Posterior vena cava (tissue), 2 donors: ENCODE results near the gene NLRC5. TPM values are rescaled to one million over a fixed set of nuclear protein-coding genes. Genes with fewer than 3 reads are reported as not detected.
"Not testable (repeated sequence)": the region's sequence is repeated elsewhere in the genome, so short reads cannot be mapped to it uniquely, and the experiment has no call there.

Experiments used
- DNase-seq: peaks from one replicate; pipeline ENCODE4 v3.0.0-alpha.2; 2020; ENCODE audit warnings: low spot score
- intact Hi-C, 2 donors: fragments of 100-400 bp; cut with DNase I; formaldehyde crosslinking; loops; one replicate each; pipeline versions ENCODE4 v1.14.1 to v1.14.2; 2022 to 2023
- total RNA-seq, 2 donors: library from RNA; stranded (reverse); fragmentation: NEBNext Ultra II Directional; extraction: Animal tissue kit (Norgen Biotek cat#: 25700); gene quantifications; one replicate each; pipeline ENCODE4 v1.2.1, GENCODE V29; 2021
- donor health status: DM: yes; HTN: yes; CAD: no.
- donor health status: DM: yes; HTN: yes; CAD: no.

The NLRC5 gene
- total RNA-seq, 2 donors from 2014 or later: 37.8 to 53.2 TPM

DNA sequence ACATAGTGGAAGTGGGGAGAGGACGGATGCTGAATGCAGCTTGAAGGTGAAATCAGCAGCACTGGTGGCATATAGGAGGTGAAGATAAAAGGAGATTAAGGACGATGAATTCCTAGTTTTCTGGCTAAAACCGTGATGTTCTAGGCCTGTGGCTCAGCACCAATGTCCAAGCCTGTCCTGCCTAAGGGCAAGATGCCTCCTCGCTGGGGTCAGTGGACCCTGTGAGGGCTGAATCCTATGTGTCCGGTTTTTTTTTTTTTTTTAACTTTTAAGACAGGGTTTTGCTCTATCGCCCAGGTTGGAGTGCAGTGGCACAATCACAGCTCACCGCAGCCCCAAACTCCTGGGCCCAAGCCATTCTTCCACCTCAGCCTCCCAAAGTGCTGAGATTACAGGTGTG lies 115.8 kb downstream of the NLRC5 start:
- DNase-seq: no peak
- intact Hi-C loops: no loop called here

GRCh38 chr16:57106767-57107166 lies 117.4 kb downstream of the NLRC5 start:
- no peak for DNase-seq
- intact Hi-C loops: no loop called here

- intact Hi-C loops: no loop called here
- DNase-seq: no peak
These were observed 118.1 kb downstream of the NLRC5 start for GRCh38 chr16:57107321-57107922.

GRCh38 chr16:57108432-57108831 lies 119.1 kb downstream of the NLRC5 start:
- DNase-seq: no peak
- intact Hi-C loops: no loop called here

DNA sequence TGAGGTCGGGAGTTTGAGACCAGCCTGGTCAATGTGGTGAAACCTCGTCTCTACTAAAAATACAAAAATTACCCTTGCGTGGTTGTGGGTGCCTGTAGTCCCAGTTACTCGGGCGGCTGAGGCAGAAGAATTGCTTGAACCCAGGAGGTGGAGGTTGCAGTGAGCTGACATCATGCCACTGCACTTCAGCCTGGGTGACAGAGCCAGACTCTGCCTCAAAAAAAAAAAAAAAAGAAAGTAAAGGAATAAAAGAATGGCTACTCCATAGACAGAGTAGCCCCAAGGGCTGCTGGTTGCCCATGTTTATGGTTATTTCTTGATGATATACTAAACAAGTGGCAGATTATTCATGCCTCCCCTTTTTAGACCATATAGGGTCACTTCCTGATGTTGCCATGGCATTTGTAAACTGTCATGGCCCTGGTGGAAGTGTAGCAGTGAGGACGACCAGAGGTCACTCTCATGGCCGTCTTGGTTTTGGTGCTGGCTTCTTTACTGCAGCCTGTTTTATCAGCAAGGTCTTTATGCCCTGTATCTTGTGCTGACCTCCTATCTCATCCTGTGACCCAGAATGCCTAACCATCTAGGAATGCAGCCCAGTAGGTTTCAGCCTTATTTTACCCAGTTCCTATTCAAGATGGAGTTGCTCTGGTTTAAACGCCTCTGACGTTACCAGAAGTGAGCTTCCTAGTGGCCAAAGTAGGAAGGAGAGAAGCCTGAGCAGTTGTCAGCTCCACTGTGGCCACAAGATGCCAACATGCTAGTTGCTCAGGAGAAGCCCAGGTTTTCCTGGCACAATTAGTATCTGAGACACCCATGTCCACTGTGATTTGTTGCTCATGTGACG lies 120.1 kb downstream of the NLRC5 start:
- DNase-seq, intact Hi-C loops: not testable (repeated sequence)

GRCh38 chr16:57110937-57111336 lies 121.6 kb downstream of the NLRC5 start:
- intact Hi-C loops: no loop called here
- DNase-seq: no peak

DNA sequence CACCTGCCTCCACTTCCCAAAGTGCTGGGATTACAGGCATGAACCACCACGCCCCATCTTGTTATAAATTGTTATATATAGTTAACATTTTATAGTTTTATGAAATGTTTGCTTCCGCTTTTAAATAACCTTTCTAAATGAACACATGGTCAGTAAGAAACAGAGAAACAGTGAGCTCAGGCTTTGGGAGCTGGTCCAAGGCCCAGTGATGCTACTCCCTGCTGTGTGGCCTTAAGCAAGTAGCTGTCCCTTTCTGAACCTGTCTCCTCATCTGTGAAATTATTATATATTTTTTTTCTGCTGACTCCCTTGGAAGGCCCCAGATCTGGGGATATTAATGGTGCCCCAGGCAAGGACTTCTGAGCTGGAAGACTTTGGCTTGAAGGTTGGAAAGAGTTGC lies 122.1 kb downstream of the NLRC5 start:
- intact Hi-C loops: no loop called here
- DNase-seq: no peak

- DNase-seq: no peak
- intact Hi-C loops: no loop called here
These were observed 123.2 kb downstream of the NLRC5 start for GRCh38 chr16:57112403-57113041.

GRCh38 chr16:57113042-57113453 lies 123.7 kb downstream of the NLRC5 start:
- no peak for DNase-seq
- intact Hi-C loops: no loop called here

- intact Hi-C loops: no loop called here
- DNase-seq: no peak
These were observed 124.3 kb downstream of the NLRC5 start for GRCh38 chr16:57113664-57114063.

- intact Hi-C loops: no loop called here
- peak; percentile 80 for DNase-seq
These were observed 125.8 kb downstream of the NLRC5 start for GRCh38 chr16:57115168-57115513.

- peak; percentile 89 for DNase-seq
- intact Hi-C loops: no loop called here
These were observed 126.3 kb downstream of the NLRC5 start for GRCh38 chr16:57115514-57116182.

DNA sequence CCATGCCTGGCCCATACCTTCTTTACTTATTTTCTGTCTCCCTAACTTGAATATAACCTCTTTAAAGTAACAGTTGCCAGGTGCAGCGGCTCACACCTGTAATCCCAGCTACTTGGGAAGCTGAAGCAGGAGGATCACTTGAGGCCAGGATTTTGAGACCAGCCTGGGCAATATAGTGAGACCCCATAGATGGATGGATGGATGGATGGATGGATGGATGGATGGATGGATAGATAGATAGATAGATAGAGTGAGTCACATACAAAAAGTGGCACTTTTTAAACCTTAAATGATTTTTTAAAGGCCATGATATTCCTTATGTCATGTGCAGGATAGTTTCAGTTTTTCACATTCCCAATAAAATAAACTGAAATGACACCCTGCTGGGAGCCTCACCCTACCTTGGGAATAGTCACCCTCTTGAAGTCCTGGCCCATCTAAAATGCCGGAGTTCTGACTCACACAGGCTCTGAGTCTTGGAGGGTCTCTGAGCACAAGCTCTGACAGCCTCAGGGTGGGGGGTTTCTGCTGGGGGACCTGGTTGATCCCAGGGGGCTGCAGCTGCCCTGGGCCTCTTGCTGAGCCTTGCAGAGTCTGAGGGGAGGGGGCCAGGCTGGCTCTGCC lies 129.2 kb downstream of the NLRC5 start:
- intact Hi-C loops: no loop called here
- DNase-seq: peak; percentile 71

DNA sequence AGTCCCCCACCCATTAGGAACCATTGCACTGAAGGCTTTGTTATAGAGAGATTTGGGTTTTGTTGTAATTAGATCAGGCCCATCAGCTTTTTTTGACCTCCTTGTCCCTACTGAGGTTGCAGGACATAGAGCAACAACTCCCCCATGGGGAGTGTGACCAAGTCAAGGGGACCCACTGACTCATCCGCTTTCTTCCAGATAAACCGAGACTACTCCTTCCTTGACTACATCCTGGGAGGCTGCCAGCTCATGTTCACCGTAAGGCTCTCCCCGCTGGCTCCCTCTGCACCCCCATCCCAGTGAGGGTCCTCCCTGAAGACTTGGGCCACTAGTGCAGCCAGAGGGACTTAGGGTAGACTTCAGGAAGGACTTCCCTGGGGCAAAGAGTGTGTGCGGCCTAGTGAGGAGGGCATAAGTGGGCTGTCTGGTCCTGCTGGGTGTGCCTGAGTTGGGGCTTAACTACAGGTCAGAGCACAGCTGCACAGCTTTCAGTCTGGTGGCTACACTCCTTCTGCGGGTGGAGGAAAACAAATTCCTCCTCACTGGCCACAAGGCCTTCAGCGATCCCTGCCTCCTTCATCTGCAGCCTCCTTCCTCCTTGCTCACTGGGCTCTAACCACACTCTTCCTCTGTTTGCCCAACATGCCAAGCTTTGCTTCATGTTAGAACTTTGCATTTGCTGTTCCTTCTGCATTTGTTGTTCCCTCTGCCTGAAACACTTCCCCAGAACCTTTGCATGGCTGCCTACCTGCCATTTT lies 134.0 kb downstream of the NLRC5 start:
- intact Hi-C loops: no loop called here
- DNase-seq: no peak

GRCh38 chr16:57123974-57124674 lies 134.8 kb downstream of the NLRC5 start:
- DNase-seq: no peak
- intact Hi-C loops: no loop called here

GRCh38 chr16:57125376-57125775 lies 136.0 kb downstream of the NLRC5 start:
- no peak for DNase-seq
- intact Hi-C loops: no loop called here

GRCh38 chr16:57125969-57126368 lies 136.6 kb downstream of the NLRC5 start:
- no peak for DNase-seq
- intact Hi-C loops: no loop called here

DNA sequence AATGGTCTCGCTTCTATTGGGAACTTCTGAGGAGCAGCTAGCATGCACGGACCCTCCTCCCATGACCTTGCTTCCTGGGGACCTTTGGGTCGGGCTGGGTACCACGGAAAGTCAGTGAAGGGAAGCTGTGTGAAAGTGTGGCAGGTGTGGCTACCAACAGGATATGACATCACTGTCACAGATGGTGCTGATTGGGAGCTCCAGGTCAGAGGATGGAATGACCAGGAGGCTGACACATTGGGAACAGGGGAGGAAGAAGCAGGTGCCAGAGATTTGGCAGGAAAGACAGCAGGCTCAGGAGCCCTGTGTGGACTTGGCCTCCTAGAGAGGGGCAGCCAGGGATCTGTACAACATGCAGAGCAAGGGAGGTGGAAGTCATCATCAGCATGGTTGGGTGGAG lies 137.1 kb downstream of the NLRC5 start:
- intact Hi-C loops: no loop called here
- DNase-seq: no peak
